ENCODE results near the gene IL16.

- TF ChIP-seq, protein P1, sequence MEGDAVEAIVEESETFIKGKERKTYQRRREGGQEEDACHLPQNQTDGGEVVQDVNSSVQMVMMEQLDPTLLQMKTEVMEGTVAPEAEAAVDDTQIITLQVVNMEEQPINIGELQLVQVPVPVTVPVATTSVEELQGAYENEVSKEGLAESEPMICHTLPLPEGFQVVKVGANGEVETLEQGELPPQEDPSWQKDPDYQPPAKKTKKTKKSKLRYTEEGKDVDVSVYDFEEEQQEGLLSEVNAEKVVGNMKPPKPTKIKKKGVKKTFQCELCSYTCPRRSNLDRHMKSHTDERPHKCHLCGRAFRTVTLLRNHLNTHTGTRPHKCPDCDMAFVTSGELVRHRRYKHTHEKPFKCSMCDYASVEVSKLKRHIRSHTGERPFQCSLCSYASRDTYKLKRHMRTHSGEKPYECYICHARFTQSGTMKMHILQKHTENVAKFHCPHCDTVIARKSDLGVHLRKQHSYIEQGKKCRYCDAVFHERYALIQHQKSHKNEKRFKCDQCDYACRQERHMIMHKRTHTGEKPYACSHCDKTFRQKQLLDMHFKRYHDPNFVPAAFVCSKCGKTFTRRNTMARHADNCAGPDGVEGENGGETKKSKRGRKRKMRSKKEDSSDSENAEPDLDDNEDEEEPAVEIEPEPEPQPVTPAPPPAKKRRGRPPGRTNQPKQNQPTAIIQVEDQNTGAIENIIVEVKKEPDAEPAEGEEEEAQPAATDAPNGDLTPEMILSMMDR (optimal IDR thresholded peaks at IDR 0.05 in 1 of 3, IDR thresholded peaks at IDR 0.05 in 1 of 3, conservative IDR thresholded peaks at IDR 0.05 in 1 of 3; ENCODE audit: extremely low read depth in 1 of 3, insufficient read depth in 2 of 3, low read length in 3 of 3) = no peak
- TF ChIP-seq EZH2 (IDR thresholded peaks at IDR 0.05; ENCODE audit: low read length) = no peak
These were observed 121.0 kb downstream of the IL16 start for GRCh38 chr15:81317642-81318017.

Measured in keratinocyte (primary cell).